Cerebellar nuclear complex (tissue), 1 donor: ENCODE results near the gene ERBIN.
"Not testable (repeated sequence)": the region's sequence is repeated elsewhere in the genome, so short reads cannot be mapped to it uniquely, and the experiment has no call there.

ENCODE experiments used
- DNase-seq, 2 experiments: peaks; one replicate each; lab custom pipeline; 2025; lab: John Stamatoyannopoulos, UW

The ERBIN gene, protein sequence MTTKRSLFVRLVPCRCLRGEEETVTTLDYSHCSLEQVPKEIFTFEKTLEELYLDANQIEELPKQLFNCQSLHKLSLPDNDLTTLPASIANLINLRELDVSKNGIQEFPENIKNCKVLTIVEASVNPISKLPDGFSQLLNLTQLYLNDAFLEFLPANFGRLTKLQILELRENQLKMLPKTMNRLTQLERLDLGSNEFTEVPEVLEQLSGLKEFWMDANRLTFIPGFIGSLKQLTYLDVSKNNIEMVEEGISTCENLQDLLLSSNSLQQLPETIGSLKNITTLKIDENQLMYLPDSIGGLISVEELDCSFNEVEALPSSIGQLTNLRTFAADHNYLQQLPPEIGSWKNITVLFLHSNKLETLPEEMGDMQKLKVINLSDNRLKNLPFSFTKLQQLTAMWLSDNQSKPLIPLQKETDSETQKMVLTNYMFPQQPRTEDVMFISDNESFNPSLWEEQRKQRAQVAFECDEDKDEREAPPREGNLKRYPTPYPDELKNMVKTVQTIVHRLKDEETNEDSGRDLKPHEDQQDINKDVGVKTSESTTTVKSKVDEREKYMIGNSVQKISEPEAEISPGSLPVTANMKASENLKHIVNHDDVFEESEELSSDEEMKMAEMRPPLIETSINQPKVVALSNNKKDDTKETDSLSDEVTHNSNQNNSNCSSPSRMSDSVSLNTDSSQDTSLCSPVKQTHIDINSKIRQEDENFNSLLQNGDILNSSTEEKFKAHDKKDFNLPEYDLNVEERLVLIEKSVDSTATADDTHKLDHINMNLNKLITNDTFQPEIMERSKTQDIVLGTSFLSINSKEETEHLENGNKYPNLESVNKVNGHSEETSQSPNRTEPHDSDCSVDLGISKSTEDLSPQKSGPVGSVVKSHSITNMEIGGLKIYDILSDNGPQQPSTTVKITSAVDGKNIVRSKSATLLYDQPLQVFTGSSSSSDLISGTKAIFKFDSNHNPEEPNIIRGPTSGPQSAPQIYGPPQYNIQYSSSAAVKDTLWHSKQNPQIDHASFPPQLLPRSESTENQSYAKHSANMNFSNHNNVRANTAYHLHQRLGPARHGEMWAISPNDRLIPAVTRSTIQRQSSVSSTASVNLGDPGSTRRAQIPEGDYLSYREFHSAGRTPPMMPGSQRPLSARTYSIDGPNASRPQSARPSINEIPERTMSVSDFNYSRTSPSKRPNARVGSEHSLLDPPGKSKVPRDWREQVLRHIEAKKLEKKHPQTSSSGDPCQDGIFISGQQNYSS (N-terminal part only)

GRCh38 chr5:65926276-65926783 is at the start of gene ERBIN:
ERBIN (plus strand) TSS chr5:65926575; CDS start chr5:65992719, 66,144 bp downstream.
- no peak for DNase-seq

- no peak for DNase-seq
These were observed 49.4 kb upstream of the ERBIN start for GRCh38 chr5:65876970-65877369.

- not testable (repeated sequence) for DNase-seq
These were observed 46.6 kb upstream of the ERBIN start for GRCh38 chr5:65879668-65880256.

- no peak for DNase-seq
These were observed 45.8 kb upstream of the ERBIN start for GRCh38 chr5:65880496-65881072.

DNA sequence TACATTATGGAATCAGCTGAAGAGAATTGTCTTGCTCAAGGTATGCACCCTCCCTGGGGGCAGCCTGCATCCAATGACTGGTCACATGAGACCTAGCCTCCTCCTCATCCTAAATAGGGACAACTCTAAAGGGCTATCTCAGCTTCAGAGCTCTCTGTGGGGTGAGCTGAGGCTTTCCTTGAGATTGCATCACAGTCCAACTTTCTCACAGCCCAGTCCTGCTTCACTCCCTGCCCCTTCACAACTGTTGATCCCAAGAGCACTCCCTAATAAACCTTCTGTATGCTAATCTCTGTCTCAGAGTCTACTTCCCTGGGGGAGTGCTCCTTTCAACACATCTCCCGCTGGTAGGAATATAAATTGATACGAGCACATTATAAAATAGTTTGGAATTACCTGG is 44.1 kb upstream of the ERBIN start:
- no peak for DNase-seq

DNA sequence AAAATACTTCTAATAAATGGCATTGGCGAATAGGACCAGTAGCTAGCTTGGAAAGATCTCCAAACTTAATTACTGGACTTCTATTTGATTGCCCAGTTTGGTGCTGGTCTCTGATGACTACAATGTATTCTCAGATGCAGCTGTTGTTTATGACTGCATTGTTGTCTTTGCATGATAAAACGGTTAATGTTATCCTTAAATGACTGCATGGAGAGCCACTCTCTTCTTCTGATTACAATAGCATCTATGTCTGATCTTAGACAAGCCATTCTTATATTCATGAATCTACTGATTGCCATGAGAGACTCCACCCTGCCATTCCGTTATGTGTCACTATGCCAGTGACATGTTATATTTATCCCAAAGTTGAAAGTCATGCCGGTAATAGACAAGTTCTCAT is 42.9 kb upstream of the ERBIN start:
- DNase-seq, result no peak

DNA sequence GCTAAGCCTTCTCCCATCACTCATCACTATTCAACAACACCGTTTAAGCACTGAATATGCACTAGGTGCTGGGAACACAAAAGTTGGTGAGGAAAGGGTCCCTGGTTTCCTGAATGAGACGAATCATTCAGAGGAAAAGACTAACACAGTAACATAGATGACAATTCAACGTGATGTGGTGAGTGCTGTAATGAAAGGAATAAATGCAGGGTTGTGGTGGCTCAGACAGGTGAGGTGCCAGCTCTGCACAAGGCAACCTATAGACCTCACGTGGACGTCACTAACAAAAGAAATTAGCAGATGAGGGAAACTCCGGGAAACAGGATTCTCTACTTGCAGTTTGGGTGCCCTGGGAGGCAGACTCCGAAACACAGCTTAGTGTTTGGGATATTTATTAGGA is 40.0 kb upstream of the ERBIN start:
- DNase-seq, result no peak

- DNase-seq, result not testable (repeated sequence)
These were observed 34.4 kb upstream of the ERBIN start for GRCh38 chr5:65892024-65892423.

- DNase-seq, result no peak
These were observed 33.6 kb upstream of the ERBIN start for GRCh38 chr5:65892801-65893200.

GRCh38 chr5:65893749-65894430 is 32.5 kb upstream of the ERBIN start:
- DNase-seq, result no peak

GRCh38 chr5:65895891-65896290 is 30.5 kb upstream of the ERBIN start:
- DNase-seq, result no peak

- DNase-seq, result no peak
These were observed 25.6 kb upstream of the ERBIN start for GRCh38 chr5:65900746-65901145.

- DNase-seq, result no peak
These were observed 24.3 kb upstream of the ERBIN start for GRCh38 chr5:65902104-65902503.

DNA sequence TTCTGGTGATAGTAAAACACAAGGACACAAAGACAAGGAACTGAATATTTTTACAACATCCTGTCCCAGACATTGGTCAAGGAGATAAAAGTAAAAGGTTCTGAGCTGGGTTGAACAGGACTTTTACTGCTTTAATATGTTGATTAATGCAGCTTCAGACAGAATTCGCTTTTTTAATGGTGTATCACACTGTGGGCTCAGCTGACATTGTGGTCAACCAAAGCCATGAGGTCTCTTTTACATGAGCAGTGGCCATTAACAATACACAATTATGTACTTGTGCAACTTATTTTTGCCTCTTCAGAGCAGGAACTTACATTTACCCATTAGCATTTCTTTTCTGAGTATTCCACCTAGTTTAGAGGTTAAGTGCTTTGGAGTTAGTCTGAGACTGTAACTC is 22.8 kb upstream of the ERBIN start:
- DNase-seq, result no peak

GRCh38 chr5:65906256-65906655 is 20.1 kb upstream of the ERBIN start:
- DNase-seq, result no peak

- DNase-seq, result no peak
These were observed 19.2 kb upstream of the ERBIN start for GRCh38 chr5:65907135-65907534.

GRCh38 chr5:65910711-65911110 is 15.7 kb upstream of the ERBIN start:
- no peak for DNase-seq

- DNase-seq, result no peak
These were observed 14.1 kb upstream of the ERBIN start for GRCh38 chr5:65912311-65912710.

GRCh38 chr5:65913519-65913918 is 12.9 kb upstream of the ERBIN start:
- no peak for DNase-seq

- no peak for DNase-seq
These were observed 11.7 kb upstream of the ERBIN start for GRCh38 chr5:65914641-65915196.
